Measurements from ENCODE around the gene ODF2L.

The ODF2L gene, protein sequence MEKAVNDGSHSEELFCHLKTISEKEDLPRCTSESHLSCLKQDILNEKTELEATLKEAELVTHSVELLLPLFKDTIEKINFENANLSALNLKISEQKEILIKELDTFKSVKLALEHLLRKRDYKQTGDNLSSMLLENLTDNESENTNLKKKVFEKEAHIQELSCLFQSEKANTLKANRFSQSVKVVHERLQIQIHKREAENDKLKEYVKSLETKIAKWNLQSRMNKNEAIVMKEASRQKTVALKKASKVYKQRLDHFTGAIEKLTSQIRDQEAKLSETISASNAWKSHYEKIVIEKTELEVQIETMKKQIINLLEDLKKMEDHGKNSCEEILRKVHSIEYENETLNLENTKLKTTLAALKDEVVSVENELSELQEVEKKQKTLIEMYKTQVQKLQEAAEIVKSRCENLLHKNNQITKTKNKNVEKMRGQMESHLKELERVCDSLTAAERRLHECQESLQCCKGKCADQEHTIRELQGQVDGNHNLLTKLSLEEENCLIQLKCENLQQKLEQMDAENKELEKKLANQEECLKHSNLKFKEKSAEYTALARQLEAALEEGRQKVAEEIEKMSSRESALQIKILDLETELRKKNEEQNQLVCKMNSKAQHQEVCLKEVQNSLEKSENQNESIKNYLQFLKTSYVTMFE

GRCh38 chr1:86395751-86396497, at the start of gene ODF2L:
TSS of gene ODF2L (minus strand) at chr1:86396323. CDS start at chr1:86387027, 9,296 bp downstream.
- peak; percentile 36 for DNase-seq (ENCODE audit: low read depth)

DNA sequence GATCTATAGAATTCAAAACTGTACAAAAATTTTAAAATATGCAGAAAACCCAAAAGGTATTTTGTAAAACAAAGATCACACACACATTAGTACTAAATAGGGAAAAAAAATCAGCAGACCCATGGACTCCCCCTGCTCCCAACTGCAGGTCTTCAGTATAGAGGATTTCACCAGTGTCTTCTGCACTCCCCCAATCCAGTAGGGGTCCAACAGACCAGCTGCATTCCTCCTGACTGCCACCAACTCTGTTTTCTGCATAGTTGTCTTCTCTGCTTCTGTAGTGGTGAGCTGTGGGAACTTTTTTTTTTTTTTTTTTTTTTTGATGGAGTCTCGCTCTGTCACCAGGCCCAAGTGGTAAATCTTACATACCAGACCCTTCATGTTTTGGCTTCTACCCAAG, 49.8 kb upstream of the ODF2L start:
- DNase-seq (ENCODE audit: low read depth) = no peak

- DNase-seq (ENCODE audit: low read depth) = no peak
These were observed 45.9 kb upstream of the ODF2L start for GRCh38 chr1:86441997-86442396.

DNA sequence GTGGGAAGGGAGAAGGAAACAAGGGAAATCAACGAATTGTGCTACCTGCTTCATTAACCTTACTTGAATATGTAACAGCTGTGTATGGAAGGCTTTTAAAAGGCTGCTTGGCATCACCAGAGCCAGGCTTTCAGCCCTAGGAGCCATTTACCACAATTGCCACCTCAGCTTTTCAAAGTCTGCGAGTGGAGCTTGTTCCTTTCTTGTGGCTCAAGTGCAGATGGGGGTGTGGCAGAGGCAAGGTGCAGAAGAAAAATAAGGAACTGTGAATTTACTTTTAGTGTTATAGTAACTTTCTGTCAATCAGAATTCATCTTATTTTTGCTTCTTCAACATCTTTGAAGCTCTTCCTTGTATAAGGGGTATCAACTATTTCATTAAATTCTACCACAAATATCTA, 45.5 kb upstream of the ODF2L start:
- no peak for DNase-seq (ENCODE audit: low read depth)

DNA sequence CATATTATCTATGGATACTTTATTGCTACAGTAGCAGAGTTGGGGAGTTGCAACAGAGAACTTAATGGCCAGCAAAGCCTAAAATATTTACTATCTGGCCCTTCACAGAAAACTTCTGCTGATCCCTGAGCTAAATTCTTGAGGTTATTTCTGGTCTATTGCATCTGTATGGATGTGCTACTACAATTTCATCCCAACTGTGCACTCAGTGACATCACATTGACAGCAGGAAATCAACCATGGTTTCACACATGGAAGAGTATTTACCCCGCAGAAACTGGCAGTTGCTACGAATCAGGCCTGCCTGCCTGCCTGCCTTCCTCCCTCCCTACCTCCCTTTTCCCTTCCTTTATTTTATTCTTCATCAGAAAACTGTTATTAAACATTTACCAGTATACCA, 39.9 kb upstream of the ODF2L start:
- DNase-seq (ENCODE audit: low read depth) = no peak

GRCh38 chr1:86435327-86435726, 39.2 kb upstream of the ODF2L start:
- no peak for DNase-seq (ENCODE audit: low read depth)

- DNase-seq (ENCODE audit: low read depth) = no peak
These were observed 37.9 kb upstream of the ODF2L start for GRCh38 chr1:86434059-86434458.

DNA sequence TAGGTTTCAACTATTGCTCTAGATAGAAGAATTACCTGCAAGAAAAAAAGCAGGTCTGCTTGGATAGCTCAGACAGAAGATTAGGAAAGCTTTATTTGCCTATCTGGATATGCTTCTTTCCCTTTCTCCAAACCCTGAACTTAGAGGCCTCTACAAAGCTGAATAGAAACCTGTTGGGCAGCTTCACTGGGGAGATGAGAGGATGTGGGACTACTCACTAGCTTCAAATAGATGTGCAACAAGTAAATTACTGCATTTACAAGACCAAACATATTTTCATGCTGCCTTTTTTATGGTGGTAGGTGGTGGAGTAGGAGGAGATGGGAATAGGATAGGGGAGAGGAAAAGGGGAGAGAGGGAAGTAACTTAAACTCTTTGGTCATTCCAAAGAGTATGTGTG, 34.3 kb upstream of the ODF2L start:
- DNase-seq (ENCODE audit: low read depth) = no peak

- DNase-seq (ENCODE audit: low read depth) = peak; percentile 89
These were observed 33.7 kb upstream of the ODF2L start for GRCh38 chr1:86429835-86430234.

- no peak for DNase-seq (ENCODE audit: low read depth)
These were observed 33.1 kb upstream of the ODF2L start for GRCh38 chr1:86429122-86429725.

DNA sequence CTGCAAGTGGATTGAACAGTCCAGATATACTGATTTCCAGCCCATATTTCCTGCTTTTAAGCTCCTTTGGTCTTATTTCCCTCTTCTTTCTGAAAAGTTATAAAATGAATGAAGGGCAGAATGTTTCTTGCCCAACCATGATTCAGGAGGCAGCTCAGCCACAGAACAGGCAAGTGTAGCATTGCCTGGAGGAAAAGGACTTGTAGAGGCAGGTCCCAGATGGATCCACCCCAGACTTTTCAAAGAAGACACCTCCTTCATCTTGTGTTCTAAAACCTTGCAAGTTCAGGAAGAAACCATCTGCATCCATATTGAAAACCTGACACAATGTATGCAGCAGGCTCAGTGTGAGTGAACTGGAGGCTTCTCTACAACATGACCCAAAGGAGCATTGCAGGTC, 27.8 kb upstream of the ODF2L start, which contains the start of gene CLCA2:
Gene CLCA2, plus strand, starts transcription at position 299 of the 400 bp plus-strand sequence. Its CDS starts 77 bp downstream, at position 376.
- DNase-seq (ENCODE audit: low read depth) = no peak

DNA sequence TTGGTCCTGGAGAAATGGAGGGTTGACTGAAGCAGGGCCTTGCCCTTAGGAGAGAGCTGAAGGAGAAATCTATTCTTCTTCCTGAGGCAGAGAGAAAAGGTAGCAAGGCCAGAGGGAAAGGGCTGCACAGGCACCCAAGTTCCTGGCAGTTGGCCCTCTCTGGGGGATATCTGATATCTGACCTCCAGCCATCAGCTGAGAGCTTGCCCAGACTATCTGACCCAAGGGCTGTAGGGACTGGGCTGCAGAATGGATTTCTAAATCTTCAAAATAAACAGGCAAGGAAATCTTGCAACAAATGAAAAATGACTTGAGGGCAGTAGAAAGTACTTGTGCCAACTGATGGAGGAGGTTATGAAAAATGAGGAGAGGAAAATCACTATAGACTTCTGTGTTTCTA, 27.4 kb upstream of the ODF2L start:
- no peak for DNase-seq (ENCODE audit: low read depth)

GRCh38 chr1:86421601-86422280, 25.6 kb upstream of the ODF2L start:
- no peak for DNase-seq (ENCODE audit: low read depth)

- DNase-seq (ENCODE audit: low read depth) = no peak
These were observed 23.3 kb upstream of the ODF2L start for GRCh38 chr1:86419277-86419903.

DNA sequence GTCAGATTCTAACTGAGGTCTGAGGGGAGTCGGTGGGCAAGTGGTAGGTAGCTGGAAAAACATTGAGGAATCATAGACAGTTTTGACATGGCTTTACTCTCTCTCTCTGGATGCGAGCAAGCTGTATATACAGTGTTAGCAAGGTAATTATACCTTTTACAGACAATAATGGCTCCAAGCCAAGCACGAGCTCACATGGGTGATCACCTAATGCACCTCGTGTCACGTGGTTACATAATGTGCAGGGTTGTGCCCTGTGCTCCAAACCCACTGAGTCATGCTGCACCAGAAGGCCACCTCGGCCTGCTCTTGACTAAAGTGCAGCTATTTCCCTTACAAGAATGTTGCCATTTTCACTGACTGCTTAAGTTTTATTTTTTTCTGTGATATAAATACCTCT, 20.2 kb upstream of the ODF2L start:
- DNase-seq (ENCODE audit: low read depth) = no peak

DNA sequence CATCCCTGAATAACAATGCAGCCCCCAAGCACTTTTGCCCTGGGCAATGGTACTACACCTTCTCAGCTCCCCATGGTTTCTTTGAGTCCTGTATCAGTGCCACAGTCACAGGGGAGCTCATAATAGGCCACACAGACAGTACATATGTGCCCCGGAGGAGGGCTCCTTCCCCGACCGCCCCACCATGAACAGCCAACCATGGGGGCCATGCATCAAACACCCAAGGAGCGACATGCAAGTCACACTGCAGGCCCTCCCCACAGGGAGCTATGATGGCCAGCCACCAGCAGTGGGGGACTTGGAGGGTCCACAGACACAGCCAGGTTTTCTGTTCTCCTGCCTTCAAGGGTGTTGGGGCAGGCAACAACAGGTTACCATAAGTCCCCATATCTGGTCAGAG, 14.8 kb upstream of the ODF2L start:
- DNase-seq (ENCODE audit: low read depth) = no peak

DNA sequence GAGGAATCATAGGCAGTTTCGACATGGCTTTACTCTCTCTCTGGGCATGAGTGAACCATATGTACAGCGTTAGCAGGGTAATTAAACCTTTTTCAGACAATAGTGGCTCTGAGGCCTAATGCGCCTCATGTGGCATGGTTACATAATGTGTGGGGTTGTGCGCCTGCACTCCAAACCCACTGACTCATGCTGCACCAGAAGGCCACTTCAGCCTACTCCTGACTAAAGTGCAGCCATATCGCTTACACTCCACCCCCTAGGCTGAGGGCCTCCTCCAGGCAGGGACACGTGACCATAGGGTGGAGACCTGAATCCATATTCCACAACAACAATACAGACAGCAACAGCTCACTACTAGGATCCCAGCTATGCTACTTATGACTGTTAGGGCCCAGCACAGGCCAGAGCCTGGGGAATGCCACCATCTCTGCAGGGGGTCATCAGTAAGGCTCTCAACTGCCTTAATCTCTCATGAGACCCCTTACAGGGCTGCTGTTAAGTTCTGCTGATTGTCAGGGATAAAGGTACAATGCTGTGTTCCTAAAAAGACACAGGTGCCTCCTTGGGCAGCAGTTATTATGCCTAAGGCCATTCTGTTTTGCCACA, 13.4 kb upstream of the ODF2L start:
- no peak for DNase-seq (ENCODE audit: low read depth)

GRCh38 chr1:86396498-86396890, 371 bp upstream of the ODF2L start:
- no peak for DNase-seq (ENCODE audit: low read depth)

GRCh38 chr1:86394416-86394815, 1.7 kb downstream of the ODF2L start:
- DNase-seq (ENCODE audit: low read depth) = peak; percentile 50

- no peak for DNase-seq (ENCODE audit: low read depth)
These were observed 6.8 kb downstream of the ODF2L start for GRCh38 chr1:86389307-86389706.

- DNase-seq (ENCODE audit: low read depth) = no peak
These were observed 7.3 kb downstream of the ODF2L start for GRCh38 chr1:86388777-86389176.
